H1 (cell line): Measurements from ENCODE around the gene IRAG1. TPM values are rescaled to one million over a fixed set of nuclear protein-coding genes. Genes with fewer than 3 reads are reported as not detected.

Experiments
- CHD1 ChIP-seq: IDR thresholded peaks from 2 replicates; pipeline ENCODE4 v1.6.1; 2012; ENCODE audit warnings: low read depth, low read length, improper control_type of control experiment
- CHD7 ChIP-seq: fragments of 300-600 bp; sonication (generic); IDR thresholded peaks from 2 replicates; pipeline ENCODE4 v1.7.1; 2012; ENCODE audit warnings: low read length, moderate library complexity, mild to moderate bottlenecking, inconsistent platforms; ENCODE audit not compliant: insufficient replicate concordance
- polyA plus RNA-seq, 7 experiments: library from polyadenylated mRNA; depleted of rRNA in 3 of 7; stranded (reverse) in 5 of 7; unstranded in 2 of 7; fragments of >200 nt in 5 of 7; fragments of 200-250 nt in 2 of 7; gene quantifications; 1 replicate in 5 of 7; 2 replicates in 1 of 7; 4 replicates in 1 of 7; pipeline versions ENCODE4 v1.2.1 to v1.2.3, GENCODE V29; 2011 to 2013; ENCODE audit warnings: missing spikeins in 2 of 7, mixed read lengths in 2 of 7
- total RNA-seq: library from RNA; stranded (reverse); fragmentation: NEBNext Ultra II Directional; extraction: Animal tissue kit (Norgen Biotek cat#: 25700); gene quantifications from 2 replicates; pipeline ENCODE4 v1.2.1, GENCODE V29; 2021

IRAG1 gene
- total and polyA plus RNA-seq, 2 of the 8 experiments (the other 6 are each of a cell fraction or from before 2014, with no cell fraction given) = 1.8 to 2.7 TPM

- TF ChIP-seq CHD7 (no peak), CHD1 (no peak)
Observed at GRCh38 chr11:10670099-10670498, 23.5 kb downstream of the IRAG1 start (continued).
